ENCODE measurements around the gene GSTK1. TPM values are rescaled to one million over a fixed set of nuclear protein-coding genes. Genes with fewer than 3 reads are reported as not detected.

The GSTK1 gene
- total RNA-seq, 1 donor, result 69.1 TPM

DNA sequence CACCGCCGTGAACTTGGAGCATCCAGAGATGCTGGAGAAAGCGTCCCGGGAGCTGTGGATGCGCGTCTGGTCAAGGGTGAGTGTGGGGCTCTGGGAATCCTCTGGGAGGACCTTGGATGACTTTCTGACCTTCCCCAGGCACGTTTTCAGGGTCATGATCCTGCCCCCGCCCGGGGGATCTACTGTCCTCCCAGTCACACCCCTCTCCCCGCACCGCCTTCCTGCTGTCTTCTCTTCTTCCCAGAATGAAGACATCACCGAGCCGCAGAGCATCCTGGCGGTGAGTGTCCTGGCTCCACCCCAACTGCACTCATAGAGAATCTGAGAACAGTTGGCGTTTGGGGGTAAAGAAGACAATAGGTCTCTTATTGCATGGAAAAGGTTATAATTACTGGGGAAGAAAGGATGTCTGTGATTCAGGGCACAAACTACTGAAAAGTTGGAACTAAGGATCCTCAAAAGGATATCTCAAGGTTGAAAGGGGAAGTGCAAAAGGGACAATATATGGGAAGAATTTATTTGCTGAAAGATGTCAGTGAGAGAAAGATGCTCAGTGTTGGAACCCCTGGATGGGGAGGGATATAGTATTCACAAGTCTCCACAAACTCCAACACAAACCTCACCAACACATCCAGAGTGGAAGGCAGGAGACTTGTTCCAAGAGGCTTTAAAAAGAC, 1.9 kb downstream of the GSTK1 start:
- no peak for DNase-seq (ENCODE audit: low read depth)
- TF ChIP-seq, protein P1, sequence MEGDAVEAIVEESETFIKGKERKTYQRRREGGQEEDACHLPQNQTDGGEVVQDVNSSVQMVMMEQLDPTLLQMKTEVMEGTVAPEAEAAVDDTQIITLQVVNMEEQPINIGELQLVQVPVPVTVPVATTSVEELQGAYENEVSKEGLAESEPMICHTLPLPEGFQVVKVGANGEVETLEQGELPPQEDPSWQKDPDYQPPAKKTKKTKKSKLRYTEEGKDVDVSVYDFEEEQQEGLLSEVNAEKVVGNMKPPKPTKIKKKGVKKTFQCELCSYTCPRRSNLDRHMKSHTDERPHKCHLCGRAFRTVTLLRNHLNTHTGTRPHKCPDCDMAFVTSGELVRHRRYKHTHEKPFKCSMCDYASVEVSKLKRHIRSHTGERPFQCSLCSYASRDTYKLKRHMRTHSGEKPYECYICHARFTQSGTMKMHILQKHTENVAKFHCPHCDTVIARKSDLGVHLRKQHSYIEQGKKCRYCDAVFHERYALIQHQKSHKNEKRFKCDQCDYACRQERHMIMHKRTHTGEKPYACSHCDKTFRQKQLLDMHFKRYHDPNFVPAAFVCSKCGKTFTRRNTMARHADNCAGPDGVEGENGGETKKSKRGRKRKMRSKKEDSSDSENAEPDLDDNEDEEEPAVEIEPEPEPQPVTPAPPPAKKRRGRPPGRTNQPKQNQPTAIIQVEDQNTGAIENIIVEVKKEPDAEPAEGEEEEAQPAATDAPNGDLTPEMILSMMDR (IDR thresholded peaks at IDR 0.05; ENCODE audit: insufficient read depth, low read depth, low read length), result no peak
- no peak overlapping the region for H3K4me3 ChIP-seq (ENCODE audit: low read depth, low read length)

DNA sequence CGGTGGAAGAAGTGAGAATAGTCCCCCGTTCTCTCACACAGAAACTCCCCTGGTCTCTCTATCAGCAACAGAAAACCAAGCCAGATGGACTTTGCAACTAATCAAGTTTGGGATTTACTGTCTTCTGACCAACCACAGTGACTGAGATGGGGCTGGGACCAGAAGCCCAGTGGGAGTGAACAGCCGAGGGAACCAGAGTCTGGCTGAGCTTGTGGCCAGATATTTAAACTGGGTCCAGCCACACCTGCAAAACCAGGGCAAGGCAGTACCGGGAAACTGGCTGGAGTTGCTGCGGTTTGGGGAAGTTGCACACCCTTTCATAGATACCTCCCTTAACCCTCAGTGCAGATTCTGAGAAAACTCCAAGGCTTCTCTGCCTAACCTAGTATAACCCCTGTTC, 6.0 kb downstream of the GSTK1 start:
- DNase-seq (ENCODE audit: low read depth), result no peak
- no peak overlapping the region for H3K4me3 ChIP-seq (ENCODE audit: low read depth, low read length)
- TF ChIP-seq, protein P1 (IDR thresholded peaks at IDR 0.05; ENCODE audit: insufficient read depth, low read depth, low read length), result no peak

DNA sequence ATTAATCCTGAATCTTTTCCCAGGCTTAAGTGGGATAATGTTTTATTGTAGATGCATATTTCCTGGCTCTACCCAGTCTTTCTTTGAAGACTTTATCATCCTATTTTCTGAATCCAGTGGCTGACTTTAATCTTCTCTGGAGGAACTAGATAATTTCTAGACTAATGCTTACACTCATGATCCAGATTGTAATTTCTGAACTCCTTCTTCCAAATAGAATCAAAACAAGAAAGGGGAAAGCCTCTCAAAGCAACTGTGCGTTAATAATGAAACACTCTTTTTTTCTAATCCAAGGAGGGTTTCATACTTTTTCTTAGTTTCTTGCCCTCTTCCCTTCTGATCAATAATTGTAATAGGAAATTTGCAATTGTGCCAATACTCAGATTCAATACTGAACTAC, 8.0 kb downstream of the GSTK1 start:
- no peak overlapping the region for H3K4me3 ChIP-seq (ENCODE audit: low read depth, low read length)
- no peak for DNase-seq (ENCODE audit: low read depth)
- TF ChIP-seq, protein P1 (IDR thresholded peaks at IDR 0.05; ENCODE audit: insufficient read depth, low read depth, low read length), result no peak

DNA sequence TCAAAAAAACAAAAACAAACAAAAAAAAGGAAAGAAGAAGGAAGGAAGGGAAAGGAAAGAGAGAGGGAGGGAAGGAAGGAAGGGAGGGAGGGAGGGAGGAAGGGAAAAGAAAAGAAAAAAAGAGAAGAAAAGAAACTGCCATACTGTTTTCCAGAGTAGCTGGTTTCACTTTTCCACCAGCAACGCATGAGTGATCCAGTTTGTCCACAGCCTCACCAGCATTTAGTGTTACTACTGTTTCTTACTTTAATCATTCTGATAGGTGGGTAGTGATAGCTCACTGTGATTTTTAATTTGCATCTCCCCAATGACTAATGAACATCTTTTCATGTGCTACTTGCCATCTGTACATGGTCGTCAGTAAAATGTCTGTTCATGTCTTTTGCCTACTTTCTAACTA, 9.6 kb downstream of the GSTK1 start:
- TF ChIP-seq, protein P1 (IDR thresholded peaks at IDR 0.05; ENCODE audit: insufficient read depth, low read depth, low read length), result no peak
- no peak for DNase-seq (ENCODE audit: low read depth)
- no peak overlapping the region for H3K4me3 ChIP-seq (ENCODE audit: low read depth, low read length)

GRCh38 chr7:143279186-143280098, 16.2 kb downstream of the GSTK1 start:
- peak; percentile 31 for DNase-seq (ENCODE audit: low read depth)
- TF ChIP-seq, protein P1 (IDR thresholded peaks at IDR 0.05; ENCODE audit: insufficient read depth, low read depth, low read length), result no peak
- no peak overlapping the region for H3K4me3 ChIP-seq (ENCODE audit: low read depth, low read length)

DNA sequence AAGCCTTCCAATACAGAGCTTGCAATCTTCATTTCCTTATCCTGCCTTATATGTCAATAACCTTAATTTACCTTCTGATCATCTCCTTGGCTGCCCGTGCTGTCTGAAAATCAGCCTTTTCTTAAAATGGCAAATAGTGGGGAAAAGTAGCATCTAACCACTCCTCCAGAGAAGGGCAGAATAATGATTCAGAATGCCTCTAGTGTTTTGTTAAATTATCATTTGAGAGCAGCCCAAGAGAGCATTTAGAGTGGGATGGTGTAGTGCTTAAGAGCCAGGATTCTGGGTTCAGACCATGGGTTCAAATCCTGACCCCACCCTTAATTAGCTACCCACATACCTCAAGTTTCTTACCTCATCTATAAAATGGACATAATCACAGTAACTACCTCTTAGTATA, 16.9 kb downstream of the GSTK1 start:
- H3K4me3 ChIP-seq (ENCODE audit: low read depth, low read length), result no peak overlapping the region
- DNase-seq (ENCODE audit: low read depth), result no peak
- TF ChIP-seq, protein P1 (IDR thresholded peaks at IDR 0.05; ENCODE audit: insufficient read depth, low read depth, low read length), result no peak

Data from fibroblast of villous mesenchyme (primary cell).